VCaP (cell line): ENCODE data around the gene HRCT1.
"Not testable (repeated sequence)": the region's sequence is repeated elsewhere in the genome, so short reads cannot be mapped to it uniquely, and the experiment has no call there.

Experiments used
- H3K27ac ChIP-seq: fragments of 450-650 bp; 2 replicates; pipeline ENCODE4 v1.5.1; 2017
- TF ChIP-seq, protein P1 (sequence below): fragments of 450-650 bp; conservative IDR thresholded peaks from 2 replicates; pipeline ENCODE4 v1.5.1; 2017; ENCODE audit warnings: mild to moderate bottlenecking, moderate library complexity

HRCT1 gene

DNA sequence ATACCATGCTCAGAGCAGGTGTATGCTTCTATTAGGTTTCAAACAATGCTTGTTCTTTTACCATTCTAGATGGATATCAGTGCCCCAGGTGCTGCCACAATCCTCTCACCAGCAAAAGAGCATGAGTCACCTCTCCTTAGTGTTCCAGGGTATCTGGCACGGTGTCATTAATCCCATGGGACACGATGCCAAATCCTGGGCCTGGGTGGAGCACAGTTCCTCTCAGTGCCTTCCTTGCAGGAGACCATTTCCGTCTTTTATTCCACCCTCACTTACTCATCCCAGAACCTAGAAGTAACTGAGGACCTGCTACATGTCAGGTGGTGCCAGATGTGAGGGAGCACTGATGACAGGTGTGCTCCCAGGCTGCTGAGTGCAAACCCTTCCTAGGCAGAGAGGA lies 34.5 kb upstream of the HRCT1 start:
- TF ChIP-seq, protein P1, sequence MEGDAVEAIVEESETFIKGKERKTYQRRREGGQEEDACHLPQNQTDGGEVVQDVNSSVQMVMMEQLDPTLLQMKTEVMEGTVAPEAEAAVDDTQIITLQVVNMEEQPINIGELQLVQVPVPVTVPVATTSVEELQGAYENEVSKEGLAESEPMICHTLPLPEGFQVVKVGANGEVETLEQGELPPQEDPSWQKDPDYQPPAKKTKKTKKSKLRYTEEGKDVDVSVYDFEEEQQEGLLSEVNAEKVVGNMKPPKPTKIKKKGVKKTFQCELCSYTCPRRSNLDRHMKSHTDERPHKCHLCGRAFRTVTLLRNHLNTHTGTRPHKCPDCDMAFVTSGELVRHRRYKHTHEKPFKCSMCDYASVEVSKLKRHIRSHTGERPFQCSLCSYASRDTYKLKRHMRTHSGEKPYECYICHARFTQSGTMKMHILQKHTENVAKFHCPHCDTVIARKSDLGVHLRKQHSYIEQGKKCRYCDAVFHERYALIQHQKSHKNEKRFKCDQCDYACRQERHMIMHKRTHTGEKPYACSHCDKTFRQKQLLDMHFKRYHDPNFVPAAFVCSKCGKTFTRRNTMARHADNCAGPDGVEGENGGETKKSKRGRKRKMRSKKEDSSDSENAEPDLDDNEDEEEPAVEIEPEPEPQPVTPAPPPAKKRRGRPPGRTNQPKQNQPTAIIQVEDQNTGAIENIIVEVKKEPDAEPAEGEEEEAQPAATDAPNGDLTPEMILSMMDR = no peak
- no peak overlapping the region for H3K27ac ChIP-seq

DNA sequence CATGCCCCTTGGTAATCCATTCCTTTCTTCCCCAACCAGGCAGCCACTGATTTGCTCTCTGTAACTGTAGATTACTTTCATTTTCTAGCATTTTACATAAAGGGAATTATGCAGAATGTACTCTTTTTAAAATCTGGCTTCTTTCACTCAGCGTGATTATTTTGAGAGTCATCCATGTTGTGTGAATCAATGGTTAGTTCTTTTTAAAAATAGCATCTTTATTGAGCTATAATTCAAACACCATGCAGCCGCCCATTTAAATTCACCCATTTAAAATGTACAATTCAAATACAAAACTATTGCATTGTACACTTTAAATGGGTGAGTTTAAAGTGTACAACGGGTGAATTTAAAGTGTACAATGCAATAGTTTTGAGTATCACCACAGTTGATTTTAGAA lies 33.5 kb upstream of the HRCT1 start:
- no peak overlapping the region for H3K27ac ChIP-seq
- TF ChIP-seq, protein P1 = no peak

DNA sequence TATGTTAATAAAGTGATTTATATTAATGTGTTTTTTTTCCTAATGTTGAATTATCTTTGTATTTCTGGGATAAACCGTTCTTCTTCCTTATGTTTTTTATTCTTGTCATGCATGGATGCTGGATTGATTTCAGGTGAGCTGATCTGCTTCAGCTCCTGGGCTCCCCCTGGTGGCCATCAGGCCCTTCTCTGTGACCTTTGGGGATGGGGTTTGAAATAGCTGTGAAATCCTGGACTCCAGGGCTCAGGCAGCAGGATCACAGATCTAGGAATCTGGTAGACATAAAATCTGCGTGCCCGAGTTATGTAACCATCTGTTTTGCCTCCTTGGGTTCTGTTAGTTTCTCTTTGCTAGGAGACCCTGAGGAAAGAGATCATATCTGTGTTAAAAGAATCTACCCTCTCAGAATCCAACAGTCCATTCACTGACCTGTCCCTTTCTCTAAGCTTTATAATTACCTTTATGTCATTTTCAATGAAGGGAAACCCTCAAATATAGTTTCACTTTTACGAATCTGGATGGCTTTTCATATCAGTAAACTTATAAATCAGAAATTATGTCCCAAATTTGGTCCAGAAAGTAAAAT lies 23.6 kb upstream of the HRCT1 start:
- TF ChIP-seq, protein P1 = peak; percentile 100
- no peak overlapping the region for H3K27ac ChIP-seq

DNA sequence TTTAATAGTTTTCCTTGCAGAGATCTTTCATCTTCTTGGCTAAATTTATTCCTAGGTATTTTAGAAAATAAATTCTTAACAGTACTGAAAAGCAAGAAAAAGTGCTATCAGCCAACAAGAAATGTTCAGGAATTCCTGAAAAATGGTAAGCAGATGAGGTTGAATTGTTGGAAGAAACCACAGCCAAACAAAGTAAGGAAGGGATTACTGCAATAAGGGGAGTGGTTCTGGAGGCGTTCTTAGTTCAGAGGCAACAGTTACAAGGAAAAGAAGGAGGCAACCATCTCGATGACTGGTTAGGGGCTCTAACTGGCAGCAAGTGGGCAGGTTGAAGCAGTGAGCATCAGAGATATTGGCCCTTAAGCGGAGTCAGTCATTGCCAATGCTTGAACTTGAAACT lies 23.0 kb upstream of the HRCT1 start:
- H3K27ac ChIP-seq = no peak overlapping the region
- TF ChIP-seq, protein P1 = no peak

DNA sequence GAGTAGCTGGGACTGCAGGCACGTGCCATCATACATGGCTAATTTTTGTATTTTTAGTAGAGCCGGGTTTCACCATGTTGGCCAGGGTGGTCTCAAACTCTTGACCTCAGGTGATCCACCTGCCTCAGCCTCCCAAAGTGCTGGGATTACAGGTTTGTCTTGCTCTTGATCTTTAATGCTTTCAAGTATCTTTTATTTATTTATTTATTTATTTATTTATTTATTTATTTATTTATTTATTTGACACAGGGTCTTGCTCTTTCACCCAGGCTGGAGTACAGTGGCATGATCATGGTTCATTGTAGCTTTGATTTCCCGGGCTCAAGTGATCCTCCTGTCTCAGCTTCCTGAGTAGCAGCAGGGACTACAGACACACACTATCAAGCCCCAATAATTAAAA lies 21.1 kb upstream of the HRCT1 start:
- not testable (repeated sequence) for H3K27ac ChIP-seq

DNA sequence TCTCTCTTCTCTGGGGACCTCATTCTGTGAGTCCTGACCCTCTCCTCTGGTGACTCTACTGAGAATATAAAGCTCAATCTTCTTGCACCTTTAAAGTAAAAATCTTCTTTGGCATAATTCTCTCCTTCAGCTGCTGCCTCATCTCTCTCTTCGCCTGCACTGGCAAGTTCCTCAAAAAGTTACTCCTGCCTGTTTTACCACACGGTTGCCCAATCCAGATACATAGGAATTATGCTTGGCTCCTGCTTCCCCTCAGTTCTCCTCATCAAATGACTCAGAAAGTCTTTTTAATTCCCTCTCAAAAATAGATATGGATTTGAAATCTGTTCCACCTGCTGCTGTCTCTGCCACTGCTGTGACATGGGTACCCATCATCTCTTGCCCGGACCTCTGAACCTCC lies 14.4 kb upstream of the HRCT1 start:
- TF ChIP-seq, protein P1 = no peak
- no peak overlapping the region for H3K27ac ChIP-seq

DNA sequence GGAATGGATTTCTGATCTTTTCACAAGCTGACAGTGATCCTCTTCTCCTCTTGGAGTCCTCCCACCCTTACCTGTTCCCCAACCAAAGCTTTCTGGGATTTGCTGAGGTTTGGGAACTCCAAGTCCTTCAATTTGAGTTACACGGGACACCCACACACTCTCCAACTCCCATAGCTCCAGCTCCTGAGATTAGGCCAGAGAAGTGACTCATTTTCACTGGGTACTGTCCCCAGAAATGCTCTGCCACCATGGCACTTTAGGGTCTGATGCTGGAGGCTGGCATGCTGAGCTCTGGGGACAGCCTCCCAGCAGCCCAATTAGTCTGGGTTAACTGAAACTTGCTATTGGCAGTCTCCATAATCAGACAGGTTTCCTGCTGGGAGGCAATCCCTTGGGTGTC lies 14.0 kb upstream of the HRCT1 start:
- no peak overlapping the region for H3K27ac ChIP-seq
- TF ChIP-seq, protein P1 = no peak

DNA sequence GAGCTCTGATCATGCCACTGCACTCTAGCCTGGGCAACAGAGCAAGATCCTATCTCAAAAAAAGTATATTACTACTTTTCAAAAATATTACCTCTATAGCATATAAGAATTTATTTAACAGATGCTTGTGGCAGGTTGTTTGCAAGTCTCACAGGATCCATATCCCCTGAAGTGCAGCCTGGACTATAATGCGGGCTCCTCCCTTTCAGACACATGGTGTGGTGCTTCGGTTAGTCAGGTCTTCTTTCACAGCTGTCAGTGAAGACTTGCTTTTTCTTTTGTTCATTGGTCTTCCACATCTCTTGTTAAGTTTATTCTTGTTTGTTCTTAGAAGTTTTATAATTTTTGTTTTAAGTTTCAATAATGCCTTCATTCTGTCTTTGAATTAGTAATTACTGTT lies 9.4 kb upstream of the HRCT1 start:
- peak overlapping the region; percentile 67 for H3K27ac ChIP-seq
- TF ChIP-seq, protein P1 = no peak

DNA sequence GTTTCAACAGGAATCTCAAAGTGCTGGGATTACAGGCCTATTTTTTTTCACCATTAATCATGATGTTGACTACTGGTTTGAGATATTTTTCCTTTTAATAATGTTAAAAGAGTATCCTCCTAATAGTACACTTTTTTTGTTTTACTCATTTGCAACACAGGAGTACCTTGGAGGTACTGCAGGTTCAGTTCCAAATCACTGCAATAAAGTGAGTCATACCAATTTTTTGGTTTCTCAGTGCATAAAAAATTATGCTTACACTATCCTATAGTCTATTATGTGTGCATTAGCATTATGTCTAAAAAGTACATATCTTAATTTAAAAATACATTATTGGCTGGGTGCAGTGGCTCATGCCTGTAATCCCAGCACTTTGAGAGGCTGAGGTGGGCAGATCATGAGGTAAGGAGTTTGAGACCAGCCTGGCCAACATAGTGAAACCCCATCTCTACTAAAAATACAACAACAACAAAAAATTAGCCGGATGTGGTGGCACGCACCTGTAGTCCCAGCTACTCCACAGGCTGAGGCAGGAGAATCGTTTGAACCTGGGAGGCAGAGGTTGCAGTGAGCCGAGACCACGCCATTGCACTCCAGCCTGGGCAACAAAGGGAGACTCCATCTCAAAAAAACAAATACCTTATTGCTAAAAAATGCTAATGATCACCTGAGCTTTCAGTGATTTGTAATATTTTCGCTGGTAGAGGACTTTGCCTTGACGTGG lies 8.5 kb upstream of the HRCT1 start:
- not testable (repeated sequence) for H3K27ac ChIP-seq
